Measurements from ENCODE around the gene KCNQ2.

DNA sequence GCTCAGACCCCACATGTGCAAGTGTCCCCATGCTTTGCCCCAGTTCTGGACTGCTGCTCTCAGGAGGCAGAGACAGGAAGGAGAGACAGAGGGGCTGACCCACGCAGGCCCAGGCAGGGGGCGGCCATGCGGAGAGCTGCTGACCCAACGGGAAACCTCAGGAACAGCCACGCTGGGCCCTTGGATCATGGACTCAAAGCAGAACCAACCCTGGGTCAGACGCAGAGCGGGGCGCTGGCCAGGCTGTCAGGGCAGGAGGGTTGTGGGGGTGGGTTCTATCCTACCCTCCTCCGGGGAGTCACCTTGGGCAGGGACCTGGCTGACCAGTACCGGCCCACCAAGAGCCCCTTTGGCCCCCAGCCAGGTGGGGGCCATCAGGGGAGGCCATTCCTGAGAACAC, 2.0 kb downstream of the KCNQ2 start:
- TF ChIP-seq, protein P1, sequence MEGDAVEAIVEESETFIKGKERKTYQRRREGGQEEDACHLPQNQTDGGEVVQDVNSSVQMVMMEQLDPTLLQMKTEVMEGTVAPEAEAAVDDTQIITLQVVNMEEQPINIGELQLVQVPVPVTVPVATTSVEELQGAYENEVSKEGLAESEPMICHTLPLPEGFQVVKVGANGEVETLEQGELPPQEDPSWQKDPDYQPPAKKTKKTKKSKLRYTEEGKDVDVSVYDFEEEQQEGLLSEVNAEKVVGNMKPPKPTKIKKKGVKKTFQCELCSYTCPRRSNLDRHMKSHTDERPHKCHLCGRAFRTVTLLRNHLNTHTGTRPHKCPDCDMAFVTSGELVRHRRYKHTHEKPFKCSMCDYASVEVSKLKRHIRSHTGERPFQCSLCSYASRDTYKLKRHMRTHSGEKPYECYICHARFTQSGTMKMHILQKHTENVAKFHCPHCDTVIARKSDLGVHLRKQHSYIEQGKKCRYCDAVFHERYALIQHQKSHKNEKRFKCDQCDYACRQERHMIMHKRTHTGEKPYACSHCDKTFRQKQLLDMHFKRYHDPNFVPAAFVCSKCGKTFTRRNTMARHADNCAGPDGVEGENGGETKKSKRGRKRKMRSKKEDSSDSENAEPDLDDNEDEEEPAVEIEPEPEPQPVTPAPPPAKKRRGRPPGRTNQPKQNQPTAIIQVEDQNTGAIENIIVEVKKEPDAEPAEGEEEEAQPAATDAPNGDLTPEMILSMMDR (IDR thresholded peaks at IDR 0.05): no peak
- TF ChIP-seq EP300 (IDR thresholded peaks at IDR 0.05): no peak

Measured in ovary (tissue), 3 donors.